ENCODE results near the gene GLCCI1. TPM values are rescaled to one million over a fixed set of nuclear protein-coding genes. Genes with fewer than 3 reads are reported as not detected.
A peak's percentile ranks its signal among the peaks of the same experiment; 100 is the strongest.
"Not testable (repeated sequence)": the region's sequence is repeated elsewhere in the genome, so short reads cannot be mapped to it uniquely, and the experiment has no call there.

GLCCI1 gene
- total RNA-seq, 1 donor from 2014 or later: 27.9 TPM

- DNase-seq (ENCODE audit: low spot score): no peak
- Mint-ChIP-seq H3K36me3 (ENCODE audit: low read depth) (peaks cover 22% of the 10 kb centered on the region), H3K9me3 (no peaks in the 10 kb centered on the region), H3K4me3 (ENCODE audit: low read depth) (no peak overlapping the region), H3K4me1 (ENCODE audit: low read depth) (peaks cover 31% of the 10 kb centered on the region), H3K27ac (no peak overlapping the region), H3K27me3 (ENCODE audit: low read depth) (no peaks in the 10 kb centered on the region)
- intact Hi-C loops (cut with micrococcal nuclease): loop anchor here (1.0 kb wide), 1 partner anchor 9 kb away; no protein-coding TSS in a partner anchor
Observed at GRCh38 chr7:7979558-7979957, 11.0 kb downstream of the GLCCI1 start.

DNA sequence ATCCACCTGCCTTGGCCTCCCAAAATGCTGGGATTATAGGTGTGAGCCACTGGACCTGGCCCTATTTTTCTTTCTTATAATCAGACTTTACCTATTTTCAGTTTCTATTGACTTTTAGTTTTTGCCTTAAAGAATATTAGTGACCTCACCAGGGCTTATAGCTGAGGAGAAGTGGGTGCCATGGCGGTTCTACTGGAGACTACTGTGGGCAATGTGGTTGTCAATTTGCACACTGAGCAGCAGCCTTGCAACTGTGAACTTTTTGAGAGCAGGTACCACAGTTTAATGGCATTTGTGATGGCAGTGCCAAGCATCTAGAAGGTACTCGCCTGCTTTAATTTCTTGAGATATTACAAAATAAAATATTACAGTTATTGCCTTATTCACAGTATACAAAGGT lies 11.5 kb downstream of the GLCCI1 start:
- DNase-seq (ENCODE audit: low spot score): no peak
- H3K27ac Mint-ChIP-seq: no peak overlapping the region
- H3K36me3 Mint-ChIP-seq (ENCODE audit: low read depth): peaks cover 20% of the 10 kb centered on the region
- no peaks in the 10 kb centered on the region for H3K9me3 Mint-ChIP-seq
- no peak overlapping the region for H3K4me3 Mint-ChIP-seq (ENCODE audit: low read depth)
- peaks cover 31% of the 10 kb centered on the region for H3K4me1 Mint-ChIP-seq (ENCODE audit: low read depth)
- H3K27me3 Mint-ChIP-seq (ENCODE audit: low read depth): no peaks in the 10 kb centered on the region
- intact Hi-C loops (cut with micrococcal nuclease): no loop called here

DNA sequence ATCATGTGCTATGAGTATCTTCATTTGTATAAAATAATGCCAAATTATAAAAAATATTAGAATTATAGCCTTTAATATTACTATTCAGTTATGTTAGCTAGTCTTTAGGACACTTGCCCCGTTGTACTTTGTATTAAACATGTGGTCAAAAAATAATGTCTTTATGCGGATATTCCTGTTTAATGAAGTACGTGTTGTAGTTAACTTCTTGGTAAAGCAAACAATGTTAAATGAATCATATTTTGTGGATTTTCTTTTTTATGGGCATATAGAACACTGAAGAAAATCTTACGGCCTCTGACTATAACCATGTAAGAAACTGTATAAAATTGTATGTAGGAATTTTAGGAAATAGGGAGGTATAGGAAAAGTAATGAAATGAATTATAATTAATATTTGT lies 14.3 kb downstream of the GLCCI1 start:
- H3K36me3 Mint-ChIP-seq (ENCODE audit: low read depth): peaks cover 11% of the 10 kb centered on the region
- H3K9me3 Mint-ChIP-seq: no peaks in the 10 kb centered on the region
- peaks cover 22% of the 10 kb centered on the region for H3K4me1 Mint-ChIP-seq (ENCODE audit: low read depth)
- intact Hi-C loops (cut with micrococcal nuclease): loop anchor here (1.0 kb wide), 1 partner anchor 8 kb away; no protein-coding TSS in a partner anchor
- H3K27ac Mint-ChIP-seq: no peak overlapping the region
- no peaks in the 10 kb centered on the region for H3K27me3 Mint-ChIP-seq (ENCODE audit: low read depth)
- H3K4me3 Mint-ChIP-seq (ENCODE audit: low read depth): no peak overlapping the region
- no peak for DNase-seq (ENCODE audit: low spot score)

- H3K4me1 Mint-ChIP-seq (ENCODE audit: low read depth): peaks cover 30% of the 10 kb centered on the region
- DNase-seq (ENCODE audit: low spot score): no peak
Observed at GRCh38 chr7:7984424-7984823, 15.8 kb downstream of the GLCCI1 start.

DNA sequence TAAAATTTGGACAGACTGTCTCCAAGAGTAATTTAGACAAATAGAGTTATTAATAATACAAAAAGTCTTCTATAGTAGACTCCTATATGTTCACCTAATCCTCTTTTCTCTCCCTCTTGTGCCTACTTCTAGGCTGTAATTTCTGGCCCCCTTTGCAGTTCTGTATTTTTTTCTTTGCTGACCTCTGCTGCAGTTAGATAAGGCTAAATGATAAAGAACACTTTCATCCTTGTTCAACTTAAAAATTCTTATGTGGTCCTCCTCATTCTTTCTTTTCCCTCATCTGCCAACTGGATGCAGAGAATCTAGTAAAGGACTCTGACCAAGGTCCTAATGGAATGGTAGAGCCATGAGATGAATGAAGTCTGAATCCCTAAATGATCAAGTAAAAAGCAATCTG lies 20.1 kb downstream of the GLCCI1 start:
- peaks cover 31% of the 10 kb centered on the region for H3K9me3 Mint-ChIP-seq
- intact Hi-C loops (cut with micrococcal nuclease): no loop called here
- no peak overlapping the region for H3K27ac Mint-ChIP-seq
- DNase-seq (ENCODE audit: low spot score): no peak
- H3K4me3 Mint-ChIP-seq (ENCODE audit: low read depth): no peak overlapping the region
- H3K36me3 Mint-ChIP-seq (ENCODE audit: low read depth): peaks cover 26% of the 10 kb centered on the region
- H3K27me3 Mint-ChIP-seq (ENCODE audit: low read depth): no peaks in the 10 kb centered on the region
- peaks cover 33% of the 10 kb centered on the region for H3K4me1 Mint-ChIP-seq (ENCODE audit: low read depth)

More at GRCh38 chr7:7984424-7984823, 15.8 kb downstream of the GLCCI1 start:
- H3K27me3 Mint-ChIP-seq (ENCODE audit: low read depth): no peaks in the 10 kb centered on the region
- intact Hi-C loops (cut with micrococcal nuclease): no loop called here
- H3K27ac Mint-ChIP-seq: no peak overlapping the region
- H3K4me3 Mint-ChIP-seq (ENCODE audit: low read depth): no peak overlapping the region
- H3K36me3 Mint-ChIP-seq (ENCODE audit: low read depth): peaks cover 11% of the 10 kb centered on the region
- H3K9me3 Mint-ChIP-seq: no peaks in the 10 kb centered on the region

GRCh38 chr7:7989133-7989532 lies 20.5 kb downstream of the GLCCI1 start:
- Mint-ChIP-seq H3K9me3 (peaks cover 31% of the 10 kb centered on the region), H3K27ac (no peak overlapping the region), H3K27me3 (ENCODE audit: low read depth) (no peaks in the 10 kb centered on the region), H3K4me3 (ENCODE audit: low read depth) (peak overlapping the region; percentile 62), H3K36me3 (ENCODE audit: low read depth) (peaks cover 26% of the 10 kb centered on the region), H3K4me1 (ENCODE audit: low read depth) (peaks cover 33% of the 10 kb centered on the region)
- intact Hi-C loops (cut with micrococcal nuclease): no loop called here
- DNase-seq (ENCODE audit: low spot score): no peak

DNA sequence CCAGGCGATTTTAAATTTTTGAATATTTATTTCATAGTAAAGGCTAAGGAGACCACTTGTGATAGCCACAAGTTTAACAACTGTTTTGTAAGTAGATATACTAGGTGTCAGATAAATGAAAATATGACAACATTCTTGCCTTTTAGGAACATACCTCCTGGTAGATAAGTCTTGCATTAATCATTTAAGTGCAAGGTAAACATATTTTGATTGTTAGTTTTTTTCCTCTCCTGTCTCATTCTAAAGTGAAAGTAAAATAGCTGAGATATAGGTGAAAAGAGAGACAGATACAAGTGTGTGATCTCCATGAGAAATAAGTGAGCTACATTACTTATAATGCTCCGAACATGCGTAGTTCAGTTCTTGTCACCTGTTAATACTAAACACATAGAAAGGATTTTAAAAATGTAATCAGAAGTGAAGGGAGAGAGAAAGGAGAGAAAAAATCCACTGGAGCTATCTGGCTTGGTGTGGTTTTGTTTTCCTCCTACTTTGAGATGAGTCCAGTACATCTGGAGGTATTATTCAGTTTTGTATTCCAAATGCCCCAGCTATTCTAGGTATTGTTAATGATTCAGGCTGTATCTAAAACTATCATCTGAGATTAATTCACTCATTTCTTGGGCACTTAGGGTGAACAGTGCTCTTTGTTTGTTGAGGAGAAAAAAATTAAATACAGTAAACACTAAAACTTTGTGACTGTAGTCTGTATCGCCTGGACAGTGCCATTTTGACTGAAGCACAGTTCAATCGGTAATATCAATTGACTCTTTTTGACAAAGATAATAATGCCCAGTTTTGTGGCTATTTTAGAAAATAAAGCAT lies 21.2 kb downstream of the GLCCI1 start:
- no peak for DNase-seq (ENCODE audit: low spot score)
- intact Hi-C loops (cut with micrococcal nuclease): no loop called here
- peak overlapping the region; percentile 62 for H3K4me3 Mint-ChIP-seq (ENCODE audit: low read depth)
- peaks cover 30% of the 10 kb centered on the region for H3K36me3 Mint-ChIP-seq (ENCODE audit: low read depth)
- H3K27me3 Mint-ChIP-seq (ENCODE audit: low read depth): no peaks in the 10 kb centered on the region
- peaks cover 33% of the 10 kb centered on the region for H3K4me1 Mint-ChIP-seq (ENCODE audit: low read depth)
- peak overlapping the region; percentile 38 for H3K27ac Mint-ChIP-seq
- peaks cover 35% of the 10 kb centered on the region for H3K9me3 Mint-ChIP-seq

GRCh38 chr7:7990441-7990761 lies 21.8 kb downstream of the GLCCI1 start:
- intact Hi-C loops (cut with micrococcal nuclease): no loop called here
- Mint-ChIP-seq H3K27ac (no peak overlapping the region), H3K4me1 (ENCODE audit: low read depth) (peaks cover 32% of the 10 kb centered on the region), H3K9me3 (peaks cover 41% of the 10 kb centered on the region), H3K36me3 (ENCODE audit: low read depth) (peaks cover 36% of the 10 kb centered on the region), H3K4me3 (ENCODE audit: low read depth) (no peak overlapping the region), H3K27me3 (ENCODE audit: low read depth) (no peaks in the 10 kb centered on the region)
- no peak for DNase-seq (ENCODE audit: low spot score)

DNA sequence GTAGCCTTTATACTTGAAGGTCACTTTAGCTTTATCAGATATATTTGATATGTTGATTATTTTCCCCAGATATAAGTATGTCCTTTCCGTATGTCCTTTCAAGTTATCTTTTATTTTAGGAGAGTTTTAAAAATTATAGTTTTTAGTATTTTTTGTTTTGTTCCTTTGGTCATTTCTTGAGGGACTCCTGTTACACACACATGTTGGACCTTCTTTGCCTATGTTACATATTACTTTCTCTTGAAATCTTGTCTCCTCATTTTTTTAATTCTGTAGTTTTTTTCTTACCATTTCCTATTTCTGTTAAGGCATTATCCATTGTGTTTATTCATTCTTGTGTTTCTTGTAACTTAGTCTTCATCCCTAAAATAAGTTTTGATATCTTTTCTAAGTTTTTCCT lies 23.9 kb downstream of the GLCCI1 start:
- no peak for DNase-seq (ENCODE audit: low spot score)
- Mint-ChIP-seq H3K36me3 (ENCODE audit: low read depth) (peaks cover 49% of the 10 kb centered on the region), H3K4me1 (ENCODE audit: low read depth) (peaks cover 37% of the 10 kb centered on the region), H3K27ac (no peak overlapping the region), H3K4me3 (ENCODE audit: low read depth) (no peak overlapping the region), H3K9me3 (peaks cover 42% of the 10 kb centered on the region), H3K27me3 (ENCODE audit: low read depth) (no peaks in the 10 kb centered on the region)
- intact Hi-C loops (cut with micrococcal nuclease): no loop called here

DNA sequence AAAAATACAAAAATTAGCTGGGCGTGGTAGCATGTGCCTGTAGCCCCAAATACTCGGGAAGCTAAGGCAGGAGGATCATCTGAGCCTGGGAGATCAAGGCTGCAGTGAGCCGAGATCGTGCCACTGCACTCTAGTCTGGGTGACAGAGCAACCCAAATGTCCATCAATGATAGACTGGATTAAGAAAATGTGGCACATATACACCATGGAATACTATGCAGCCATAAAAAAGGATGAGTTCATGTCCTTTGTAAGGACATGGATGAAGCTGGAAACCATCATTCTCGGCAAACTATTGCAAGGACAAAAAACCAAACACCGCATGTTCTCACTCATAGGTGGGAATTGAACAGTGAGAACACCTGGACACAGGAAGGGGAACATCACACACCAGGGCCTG lies 26.8 kb downstream of the GLCCI1 start:
- peaks cover 54% of the 10 kb centered on the region for H3K36me3 Mint-ChIP-seq (ENCODE audit: low read depth)
- DNase-seq (ENCODE audit: low spot score); H3K27ac Mint-ChIP-seq; intact Hi-C loops (cut with micrococcal nuclease); H3K4me3 Mint-ChIP-seq (ENCODE audit: low read depth); H3K27me3 Mint-ChIP-seq (ENCODE audit: low read depth): not testable (repeated sequence)
- H3K4me1 Mint-ChIP-seq (ENCODE audit: low read depth): peaks cover 15% of the 10 kb centered on the region
- peaks cover 45% of the 10 kb centered on the region for H3K9me3 Mint-ChIP-seq

GRCh38 chr7:7996568-7996967 lies 28.0 kb downstream of the GLCCI1 start:
- Mint-ChIP-seq H3K36me3 (ENCODE audit: low read depth) (peaks cover 60% of the 10 kb centered on the region), H3K4me1 (ENCODE audit: low read depth) (peaks cover 14% of the 10 kb centered on the region), H3K27me3 (ENCODE audit: low read depth) (no peaks in the 10 kb centered on the region), H3K4me3 (ENCODE audit: low read depth) (no peak overlapping the region), H3K9me3 (peaks cover 48% of the 10 kb centered on the region), H3K27ac (peak overlapping the region; percentile 1)
- no peak for DNase-seq (ENCODE audit: low spot score)
- intact Hi-C loops (cut with micrococcal nuclease): no loop called here

GRCh38 chr7:8000315-8000941 lies 31.8 kb downstream of the GLCCI1 start:
- Mint-ChIP-seq H3K36me3 (ENCODE audit: low read depth) (peaks cover 60% of the 10 kb centered on the region), H3K9me3 (peaks cover 19% of the 10 kb centered on the region), H3K4me3 (ENCODE audit: low read depth) (no peak overlapping the region), H3K27ac (no peak overlapping the region), H3K27me3 (ENCODE audit: low read depth) (no peaks in the 10 kb centered on the region), H3K4me1 (ENCODE audit: low read depth) (peaks cover 16% of the 10 kb centered on the region)
- no peak for DNase-seq (ENCODE audit: low spot score)
- intact Hi-C loops (cut with micrococcal nuclease): no loop called here

- no peak for DNase-seq (ENCODE audit: low spot score)
- Mint-ChIP-seq H3K27ac (no peak overlapping the region), H3K9me3 (peaks cover 18% of the 10 kb centered on the region), H3K36me3 (ENCODE audit: low read depth) (peaks cover 69% of the 10 kb centered on the region), H3K4me3 (ENCODE audit: low read depth) (no peak overlapping the region), H3K27me3 (ENCODE audit: low read depth) (no peaks in the 10 kb centered on the region), H3K4me1 (ENCODE audit: low read depth) (peaks cover 7% of the 10 kb centered on the region)
- intact Hi-C loops (cut with micrococcal nuclease): no loop called here
Observed at GRCh38 chr7:8003077-8003476, 34.5 kb downstream of the GLCCI1 start.

Data from activated T-helper 2 cell treated with anti-CD3 and anti-CD28 coated beads, Interferon-gamma antibody, Interleukin-2, Interleukin-4, amounts not matched to agents 10 μg/mL and 5 μg/mL and 100 μg/mL, durations not matched to agents 14 hours and 24 hours and 36 hours (primary cell).